OCI-LY7 (cell line): Measurements from ENCODE around the gene RAD51B.

Source experiments
- EZH2phosphoT487 ChIP-seq: fragments of 200-600 bp; sonication (generic); IDR thresholded peaks from 2 replicates; pipeline ENCODE4 v1.6.1; 2018; ENCODE audit warnings: low read depth, borderline replicate concordance, mild to moderate bottlenecking, mixed run types, antibody characterized with exemption, low read length, moderate library complexity, mixed read lengths
- TF ChIP-seq, protein P1 (sequence below): fragments of 200-600 bp; sonication (generic); conservative IDR thresholded peaks from 2 replicates; pipeline ENCODE4 v1.5.1; 2014; ENCODE audit warnings: mild to moderate bottlenecking, antibody characterized with exemption, low read length, moderate library complexity, mixed read lengths

DNA sequence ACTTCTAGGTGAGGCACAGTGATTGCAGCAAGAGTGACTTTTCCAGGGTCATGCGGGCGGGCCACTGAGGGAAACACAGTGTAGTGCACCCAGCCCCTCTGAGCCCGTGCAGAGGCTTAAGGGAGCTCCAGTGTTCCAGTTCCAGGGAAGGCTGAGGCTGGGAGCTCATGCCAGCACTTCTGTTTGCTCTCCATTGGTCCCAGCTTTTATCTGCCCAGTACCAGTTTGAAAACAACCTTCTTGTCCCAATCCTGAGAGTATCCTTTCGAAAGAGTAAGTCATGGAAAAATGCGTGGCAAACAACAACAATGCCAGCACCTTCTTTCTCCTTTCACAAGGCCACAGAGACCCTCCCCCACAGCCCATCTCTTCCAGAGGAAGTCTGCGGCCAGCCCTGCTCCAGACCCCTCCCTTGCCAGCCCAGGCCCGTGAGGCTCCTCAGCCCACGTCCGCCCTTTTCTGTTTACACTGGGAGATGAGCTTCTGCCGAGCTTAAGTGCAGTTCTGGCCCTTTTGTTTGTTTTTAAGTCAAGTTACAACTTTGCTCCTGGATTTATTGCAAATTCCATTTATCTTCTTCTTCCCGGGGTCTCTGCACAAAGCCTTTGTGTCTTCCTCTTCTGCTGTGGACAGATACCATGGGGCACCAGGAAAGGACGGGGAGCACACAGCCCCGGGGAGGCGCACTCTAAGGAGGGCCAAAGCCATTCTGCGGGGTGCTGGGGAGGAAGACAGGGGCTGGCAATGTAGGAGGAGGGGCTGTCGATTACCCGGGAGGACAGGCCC lies 787.7 kb downstream of the RAD51B start:
- TF ChIP-seq, protein P1, sequence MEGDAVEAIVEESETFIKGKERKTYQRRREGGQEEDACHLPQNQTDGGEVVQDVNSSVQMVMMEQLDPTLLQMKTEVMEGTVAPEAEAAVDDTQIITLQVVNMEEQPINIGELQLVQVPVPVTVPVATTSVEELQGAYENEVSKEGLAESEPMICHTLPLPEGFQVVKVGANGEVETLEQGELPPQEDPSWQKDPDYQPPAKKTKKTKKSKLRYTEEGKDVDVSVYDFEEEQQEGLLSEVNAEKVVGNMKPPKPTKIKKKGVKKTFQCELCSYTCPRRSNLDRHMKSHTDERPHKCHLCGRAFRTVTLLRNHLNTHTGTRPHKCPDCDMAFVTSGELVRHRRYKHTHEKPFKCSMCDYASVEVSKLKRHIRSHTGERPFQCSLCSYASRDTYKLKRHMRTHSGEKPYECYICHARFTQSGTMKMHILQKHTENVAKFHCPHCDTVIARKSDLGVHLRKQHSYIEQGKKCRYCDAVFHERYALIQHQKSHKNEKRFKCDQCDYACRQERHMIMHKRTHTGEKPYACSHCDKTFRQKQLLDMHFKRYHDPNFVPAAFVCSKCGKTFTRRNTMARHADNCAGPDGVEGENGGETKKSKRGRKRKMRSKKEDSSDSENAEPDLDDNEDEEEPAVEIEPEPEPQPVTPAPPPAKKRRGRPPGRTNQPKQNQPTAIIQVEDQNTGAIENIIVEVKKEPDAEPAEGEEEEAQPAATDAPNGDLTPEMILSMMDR = no peak
- no peak for TF ChIP-seq EZH2phosphoT487
